Lower leg skin (tissue), 3 donors: Measurements from ENCODE around the gene SMG6.

Experiments
- CTCF ChIP-seq, 3 donors: fragments of 450-650 bp; IDR thresholded peaks; one replicate each; pipeline ENCODE4 v1.5.1; 2016; ENCODE audit warnings: antibody characterized with exemption in 3 of 3, mild to moderate bottlenecking in 3 of 3, moderate library complexity in 2 of 3
- POLR2A ChIP-seq, 2 donors: fragments of 450-650 bp; IDR thresholded peaks; one replicate each; pipeline ENCODE4 v1.6.1; 2016 to 2017; ENCODE audit warnings: antibody characterized with exemption in 2 of 2, mild to moderate bottlenecking in 1 of 2, moderate library complexity in 1 of 2

- TF ChIP-seq CTCF (IDR thresholded peaks at IDR 0.05) = no peak
- TF ChIP-seq POLR2A (IDR thresholded peaks at IDR 0.05) = no peak
These were observed 269.4 kb downstream of the SMG6 start for GRCh38 chr17:2034157-2034556.
